ENCODE data around the gene ABCA9.

The ABCA9 gene

GRCh38 chr17:69048634-69049033, 12.1 kb downstream of the ABCA9 start:
- ChIA-PET POLR2A (no interaction called here), CTCF (no interaction called here)
- TF ChIP-seq, protein P1, sequence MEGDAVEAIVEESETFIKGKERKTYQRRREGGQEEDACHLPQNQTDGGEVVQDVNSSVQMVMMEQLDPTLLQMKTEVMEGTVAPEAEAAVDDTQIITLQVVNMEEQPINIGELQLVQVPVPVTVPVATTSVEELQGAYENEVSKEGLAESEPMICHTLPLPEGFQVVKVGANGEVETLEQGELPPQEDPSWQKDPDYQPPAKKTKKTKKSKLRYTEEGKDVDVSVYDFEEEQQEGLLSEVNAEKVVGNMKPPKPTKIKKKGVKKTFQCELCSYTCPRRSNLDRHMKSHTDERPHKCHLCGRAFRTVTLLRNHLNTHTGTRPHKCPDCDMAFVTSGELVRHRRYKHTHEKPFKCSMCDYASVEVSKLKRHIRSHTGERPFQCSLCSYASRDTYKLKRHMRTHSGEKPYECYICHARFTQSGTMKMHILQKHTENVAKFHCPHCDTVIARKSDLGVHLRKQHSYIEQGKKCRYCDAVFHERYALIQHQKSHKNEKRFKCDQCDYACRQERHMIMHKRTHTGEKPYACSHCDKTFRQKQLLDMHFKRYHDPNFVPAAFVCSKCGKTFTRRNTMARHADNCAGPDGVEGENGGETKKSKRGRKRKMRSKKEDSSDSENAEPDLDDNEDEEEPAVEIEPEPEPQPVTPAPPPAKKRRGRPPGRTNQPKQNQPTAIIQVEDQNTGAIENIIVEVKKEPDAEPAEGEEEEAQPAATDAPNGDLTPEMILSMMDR (IDR thresholded peaks at IDR 0.05; ENCODE audit: control extremely low read depth, extremely low read depth, low read depth, missing control alignments), result no peak
- DNase-seq (ENCODE audit: extremely low spot score), result no peak

- ChIA-PET CTCF (no interaction called here), POLR2A (no interaction called here)
- DNase-seq (ENCODE audit: extremely low spot score), result no peak
- TF ChIP-seq, protein P1 (IDR thresholded peaks at IDR 0.05; ENCODE audit: control extremely low read depth, extremely low read depth, low read depth, missing control alignments), result no peak
These were observed 13.1 kb downstream of the ABCA9 start for GRCh38 chr17:69047368-69048263.

DNA sequence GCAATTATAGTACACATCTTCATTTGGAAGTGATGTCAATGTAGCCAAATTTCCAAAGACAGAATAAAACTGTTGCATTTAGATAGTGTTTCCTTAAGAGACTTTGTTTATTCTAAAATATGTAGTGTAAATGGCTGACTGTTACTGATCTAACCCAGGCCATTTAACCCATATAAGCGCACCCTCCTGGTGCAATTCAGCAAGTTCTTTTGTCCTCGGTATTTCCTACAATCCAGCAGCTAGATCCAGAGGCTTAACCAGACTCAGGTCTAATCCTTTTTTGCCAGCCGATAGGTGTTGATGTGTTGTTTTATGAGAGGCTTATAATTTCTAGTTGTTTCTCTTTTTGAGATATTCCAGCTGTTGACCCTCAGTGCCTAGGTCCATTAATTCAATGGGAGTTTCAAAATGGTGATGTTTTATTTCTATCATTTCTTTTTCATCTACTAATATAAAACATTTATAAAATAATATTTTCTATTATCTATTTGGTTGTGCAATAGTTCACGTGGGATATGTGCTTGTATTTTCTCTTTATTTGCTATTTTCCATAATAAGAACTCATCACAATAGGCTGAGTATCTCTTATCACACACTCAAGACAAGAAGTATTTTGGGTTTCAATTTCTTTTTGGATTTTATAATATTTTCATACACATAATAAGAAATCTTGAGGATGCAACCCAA, 14.5 kb downstream of the ABCA9 start:
- ChIA-PET CTCF (no interaction called here), POLR2A (no interaction called here)
- DNase-seq (ENCODE audit: extremely low spot score), result no peak
- TF ChIP-seq, protein P1 (IDR thresholded peaks at IDR 0.05; ENCODE audit: control extremely low read depth, extremely low read depth, low read depth, missing control alignments), result no peak

- ChIA-PET CTCF (no interaction called here), POLR2A (no interaction called here)
- TF ChIP-seq, protein P1 (IDR thresholded peaks at IDR 0.05; ENCODE audit: control extremely low read depth, extremely low read depth, low read depth, missing control alignments), result no peak
- DNase-seq (ENCODE audit: extremely low spot score), result no peak
These were observed 15.1 kb downstream of the ABCA9 start for GRCh38 chr17:69045646-69046045.

DNA sequence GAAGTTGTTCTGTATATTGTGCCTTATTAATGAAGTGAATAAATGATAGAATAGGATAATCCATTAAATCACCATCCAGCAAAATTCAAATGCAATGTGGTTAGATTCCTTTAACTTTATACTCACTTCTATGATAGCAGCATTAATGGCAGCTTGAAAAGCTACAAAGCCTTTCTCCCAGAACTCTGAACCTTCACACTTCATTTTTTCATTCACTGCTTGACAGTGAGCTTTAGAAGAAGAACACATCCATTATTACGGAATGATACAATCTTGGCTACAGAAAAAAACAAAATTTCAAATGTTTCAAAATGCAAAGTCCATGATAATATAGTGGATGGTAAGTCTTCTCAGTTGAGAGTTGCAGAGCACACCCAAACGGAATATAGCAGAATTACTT, 16.4 kb downstream of the ABCA9 start:
- ChIA-PET CTCF (interaction anchor here (1.6 kb wide), 1 partner anchor 8 kb away, joined by 5 read pairs; no protein-coding TSS in a partner anchor), POLR2A (no interaction called here)
- TF ChIP-seq, protein P1 (IDR thresholded peaks at IDR 0.05; ENCODE audit: control extremely low read depth, extremely low read depth, low read depth, missing control alignments), result no peak
- DNase-seq (ENCODE audit: extremely low spot score), result no peak

GRCh38 chr17:69043098-69043734, 17.5 kb downstream of the ABCA9 start:
- TF ChIP-seq, protein P1 (IDR thresholded peaks at IDR 0.05; ENCODE audit: control extremely low read depth, extremely low read depth, low read depth, missing control alignments), result no peak
- DNase-seq (ENCODE audit: extremely low spot score), result no peak
- ChIA-PET CTCF (interaction anchor here (0.7 to 1.6 kb wide), 3 partner anchors 9 to 177 kb away, joined by 3 to 5 read pairs (median 4); no protein-coding TSS in a partner anchor), POLR2A (no interaction called here)
